ENCODE results near the gene SLC25A29.

Gene SLC25A29

GRCh38 chr14:100263141-100263540 is 43.1 kb downstream of the SLC25A29 start:
- no peak for TF ChIP-seq CTCF (IDR thresholded peaks at IDR 0.05; ENCODE audit: borderline replicate concordance, extremely low read depth, low read length, poor library complexity, severe bottlenecking)
- no peak for TF ChIP-seq EZH2 (IDR thresholded peaks at IDR 0.05; ENCODE audit: borderline replicate concordance, low read depth, low read length, severe bottlenecking)
- Histone ChIP-seq H3K9me3 (ENCODE audit: insufficient read depth, low read length, severe bottlenecking) (no peaks in the 10 kb centered on the region), H3K4me2 (ENCODE audit: insufficient read depth, low read length) (no peak overlapping the region), H3K27ac (ENCODE audit: low read length) (no peak overlapping the region; the same call in 1 of the 2 replicates), H3K4me3 (ENCODE audit: low read depth in 1 of 2, low read length in 2 of 2) (no peak overlapping the region), H3K4me1 (ENCODE audit: insufficient read depth, low read length) (no peaks in the 10 kb centered on the region), H3K27me3 (ENCODE audit: insufficient read depth, low read length, poor library complexity) (no peaks in the 10 kb centered on the region), H2AFZ (ENCODE audit: low read depth, low read length) (no peak overlapping the region), H3K9ac (ENCODE audit: low read depth, low read length) (no peak overlapping the region), H3K36me3 (ENCODE audit: insufficient read depth, low read length) (peaks cover 74% of the 10 kb centered on the region), H3K79me2 (ENCODE audit: insufficient read depth, low read length) (peaks cover 98% of the 10 kb centered on the region), H4K20me1 (ENCODE audit: insufficient read depth, low read length) (peaks cover 91% of the 10 kb centered on the region)
- ATAC-seq (ENCODE audit: insufficient read depth, low read depth) = no peak
- DNase-seq = no peak

GRCh38 chr14:100262545-100262944 is 43.7 kb downstream of the SLC25A29 start:
- H4K20me1 ChIP-seq (ENCODE audit: insufficient read depth, low read length) = peaks cover 91% of the 10 kb centered on the region

GRCh38 chr14:100261621-100262020 is 44.6 kb downstream of the SLC25A29 start:
- ATAC-seq (ENCODE audit: insufficient read depth, low read depth) = no peak
- H4K20me1 ChIP-seq (ENCODE audit: insufficient read depth, low read length) = peaks cover 93% of the 10 kb centered on the region

More at GRCh38 chr14:100262545-100262944, 43.7 kb downstream of the SLC25A29 start:
- Histone ChIP-seq H3K79me2 (ENCODE audit: insufficient read depth, low read length) (peaks cover 98% of the 10 kb centered on the region), H2AFZ (ENCODE audit: low read depth, low read length) (no peak overlapping the region), H3K9ac (ENCODE audit: low read depth, low read length) (no peak overlapping the region), H3K4me2 (ENCODE audit: insufficient read depth, low read length) (no peak overlapping the region), H3K4me3 (ENCODE audit: low read depth in 1 of 2, low read length in 2 of 2) (no peak overlapping the region), H3K27me3 (ENCODE audit: insufficient read depth, low read length, poor library complexity) (no peaks in the 10 kb centered on the region), H3K27ac (ENCODE audit: low read length) (no peak overlapping the region), H3K4me1 (ENCODE audit: insufficient read depth, low read length) (no peaks in the 10 kb centered on the region; the same call in 1 of the 2 replicates), H3K36me3 (ENCODE audit: insufficient read depth, low read length) (peaks cover 71% of the 10 kb centered on the region), H3K9me3 (ENCODE audit: insufficient read depth, low read length, severe bottlenecking) (no peaks in the 10 kb centered on the region)
- no peak for ATAC-seq (ENCODE audit: insufficient read depth, low read depth)
- no peak for TF ChIP-seq EZH2 (IDR thresholded peaks at IDR 0.05; ENCODE audit: borderline replicate concordance, low read depth, low read length, severe bottlenecking)
- no peak for TF ChIP-seq CTCF (IDR thresholded peaks at IDR 0.05; ENCODE audit: borderline replicate concordance, extremely low read depth, low read length, poor library complexity, severe bottlenecking)
- no peak for DNase-seq

More at GRCh38 chr14:100261621-100262020, 44.6 kb downstream of the SLC25A29 start:
- no peak overlapping the region for H3K4me2 ChIP-seq (ENCODE audit: insufficient read depth, low read length)
- TF ChIP-seq CTCF (IDR thresholded peaks at IDR 0.05; ENCODE audit: borderline replicate concordance, extremely low read depth, low read length, poor library complexity, severe bottlenecking) = no peak
- TF ChIP-seq EZH2 (IDR thresholded peaks at IDR 0.05; ENCODE audit: borderline replicate concordance, low read depth, low read length, severe bottlenecking) = no peak
- no peak for DNase-seq
- H3K4me3 ChIP-seq (ENCODE audit: low read depth in 1 of 2, low read length in 2 of 2) = no peak overlapping the region
- peaks cover 99% of the 10 kb centered on the region for H3K79me2 ChIP-seq (ENCODE audit: insufficient read depth, low read length)
- no peak overlapping the region for H3K27ac ChIP-seq (ENCODE audit: low read length)
- no peak overlapping the region for H2AFZ ChIP-seq (ENCODE audit: low read depth, low read length)
- peaks cover 72% of the 10 kb centered on the region for H3K36me3 ChIP-seq (ENCODE audit: insufficient read depth, low read length)
- H3K9ac ChIP-seq (ENCODE audit: low read depth, low read length) = no peak overlapping the region
- H3K9me3 ChIP-seq (ENCODE audit: insufficient read depth, low read length, severe bottlenecking) = no peaks in the 10 kb centered on the region
- no peaks in the 10 kb centered on the region for H3K27me3 ChIP-seq (ENCODE audit: insufficient read depth, low read length, poor library complexity)
- H3K4me1 ChIP-seq (ENCODE audit: insufficient read depth, low read length) = no peaks in the 10 kb centered on the region; the same call in 1 of the 2 replicates

All from DND-41 (cell line).